Activated naive CD4-positive, alpha-beta T cell treated with anti-CD3 and anti-CD28 coated beads, Interleukin-2, amount 50 U/mL, for 16 hours (primary cell): ENCODE data around the gene CCDC28A.

Experiments
- DNase-seq: peaks from one replicate; pipeline ENCODE4 v3.0.0-alpha.2; 2020

Gene CCDC28A

GRCh38 chr6:138796771-138797170 is 23.2 kb downstream of the CCDC28A start:
- no peak for DNase-seq

- DNase-seq, result no peak
Measured at GRCh38 chr6:138797806-138798446, 24.4 kb downstream of the CCDC28A start.

GRCh38 chr6:138800377-138801150 is 27.0 kb downstream of the CCDC28A start:
- DNase-seq, result no peak

GRCh38 chr6:138803331-138803730 is 29.8 kb downstream of the CCDC28A start:
- no peak for DNase-seq

- DNase-seq, result no peak
Measured at GRCh38 chr6:138803861-138804260, 30.3 kb downstream of the CCDC28A start.

- DNase-seq, result no peak
Measured at GRCh38 chr6:138805016-138805765, 31.6 kb downstream of the CCDC28A start.

GRCh38 chr6:138806889-138807288 is 33.3 kb downstream of the CCDC28A start:
- no peak for DNase-seq

GRCh38 chr6:138809677-138810076 is 36.1 kb downstream of the CCDC28A start:
- no peak for DNase-seq

GRCh38 chr6:138811866-138812265 is 38.3 kb downstream of the CCDC28A start:
- no peak for DNase-seq

GRCh38 chr6:138814179-138814834 is 40.7 kb downstream of the CCDC28A start:
- DNase-seq, result no peak

- DNase-seq, result no peak
Measured at GRCh38 chr6:138815221-138815620, 41.7 kb downstream of the CCDC28A start.

- no peak for DNase-seq
Measured at GRCh38 chr6:138815797-138816528, 42.4 kb downstream of the CCDC28A start.

- DNase-seq, result no peak
Measured at GRCh38 chr6:138817799-138818198, 44.2 kb downstream of the CCDC28A start.

GRCh38 chr6:138818496-138819194 is 45.1 kb downstream of the CCDC28A start:
- no peak for DNase-seq

GRCh38 chr6:138821519-138821918 is 48.0 kb downstream of the CCDC28A start:
- DNase-seq, result no peak

- no peak for DNase-seq
Measured at GRCh38 chr6:138824482-138825144, 51.0 kb downstream of the CCDC28A start.

- no peak for DNase-seq
Measured at GRCh38 chr6:138830248-138830647, 56.7 kb downstream of the CCDC28A start.

GRCh38 chr6:138832182-138832581 is 58.6 kb downstream of the CCDC28A start:
- no peak for DNase-seq

GRCh38 chr6:138833816-138834539 is 60.4 kb downstream of the CCDC28A start:
- DNase-seq, result no peak

- no peak for DNase-seq
Measured at GRCh38 chr6:138837246-138837645, 63.7 kb downstream of the CCDC28A start.
